Tibial artery (tissue), 4 donors: Measurements from ENCODE around the gene BCL2.
A peak's percentile ranks its signal among the peaks of the same experiment; 100 is the strongest.

Experiments used
- DNase-seq, 2 donors: peaks; one replicate each; pipeline ENCODE4 v3.0.0-alpha.2; 2019
- H3K27ac ChIP-seq, 2 donors: fragments of 200-600 bp; sonication (generic) in 1 of 2; 1 replicate in 1 of 2; 2 replicates in 1 of 2; pipeline ENCODE4 v1.5.1; 2018 to 2019; ENCODE audit warnings: mild to moderate bottlenecking in 1 of 2
- H3K27me3 ChIP-seq, 2 donors: fragments of 200-600 bp; sonication (generic) in 1 of 2; one replicate each; pipeline versions ENCODE4 v1.5.1 to v1.6.0; 2016 to 2019
- H3K36me3 ChIP-seq, 3 donors: fragments of 200-600 bp; sonication (generic) in 2 of 3; one replicate each; pipeline ENCODE4 v1.5.1; 2016 to 2019; ENCODE audit warnings: mild to moderate bottlenecking in 2 of 3
- H3K4me1 ChIP-seq, 4 donors: fragments of 200-600 bp; sonication (generic) in 2 of 4; 1 replicate in 3 of 4; 2 replicates in 1 of 4; pipeline ENCODE4 v1.5.1; 2016 to 2019
- H3K4me3 ChIP-seq, 2 donors: fragments of 200-600 bp; sonication (generic) in 1 of 2; 1 replicate in 1 of 2; 2 replicates in 1 of 2; pipeline ENCODE4 v1.5.1; 2018 to 2019; ENCODE audit warnings: mild to moderate bottlenecking in 2 of 2
- H3K9me3 ChIP-seq, 3 donors: fragments of 200-600 bp; sonication (generic) in 1 of 3; one replicate each; pipeline ENCODE4 v1.5.1; 2016 to 2019
- intact Hi-C: fragments of 100-400 bp; cut with DNase I; formaldehyde crosslinking; loops from one replicate; pipeline ENCODE4 v1.15.0; 2023; ENCODE audit warnings: low total_unique reads
- TF ChIP-seq, protein P1 (sequence below), 2 experiments: fragments of 200-600 bp in 1 of 2; fragments of 450-650 bp in 1 of 2; IDR thresholded peaks; one replicate each; pipeline ENCODE4 v1.5.1; 2017 to 2019; ENCODE audit warnings: antibody characterized with exemption in 2 of 2, mild to moderate bottlenecking in 1 of 2, moderate library complexity in 1 of 2

The BCL2 gene

DNA sequence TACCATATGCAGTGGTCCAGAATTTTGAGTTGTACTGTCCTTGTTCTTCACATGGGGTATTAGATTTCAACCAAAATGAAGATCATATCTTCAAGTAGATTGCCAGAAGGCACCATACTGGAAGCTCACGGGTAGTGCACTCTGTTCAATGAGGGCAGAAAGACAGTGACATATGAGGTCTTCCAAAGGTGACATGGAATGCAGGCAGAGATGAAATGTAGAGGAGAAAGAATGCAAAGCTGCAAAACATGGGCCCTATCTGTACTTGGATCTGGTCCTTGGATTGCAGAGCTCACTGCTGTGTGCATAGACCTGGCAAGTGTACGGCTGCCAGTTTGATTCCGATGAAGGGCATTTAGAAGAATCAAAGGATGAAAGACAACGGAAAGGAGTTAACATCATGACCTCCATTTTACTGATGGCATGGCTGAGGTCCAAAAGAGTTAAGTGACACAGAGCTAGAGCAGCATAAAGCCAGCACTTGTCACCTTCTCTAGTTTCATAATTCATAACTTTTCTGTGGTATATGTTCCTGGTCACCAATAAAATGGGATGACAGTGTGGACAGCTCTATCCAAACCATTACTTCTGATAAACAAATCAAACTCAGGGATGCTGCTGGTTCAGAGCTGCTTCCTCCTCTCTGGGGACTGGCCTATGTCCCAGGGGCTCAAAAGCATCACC lies 64.7 kb downstream of the BCL2 start:
- no peaks in the 10 kb centered on the region for H3K27me3 ChIP-seq
- H3K36me3 ChIP-seq, result no peaks in the 10 kb centered on the region
- peaks cover 0 to 31% (median 8%) of the 10 kb centered on the region in 4 donors for H3K4me1 ChIP-seq
- no peaks in the 10 kb centered on the region for H3K9me3 ChIP-seq
- intact Hi-C loops, result no loop called here
- TF ChIP-seq, protein P1, sequence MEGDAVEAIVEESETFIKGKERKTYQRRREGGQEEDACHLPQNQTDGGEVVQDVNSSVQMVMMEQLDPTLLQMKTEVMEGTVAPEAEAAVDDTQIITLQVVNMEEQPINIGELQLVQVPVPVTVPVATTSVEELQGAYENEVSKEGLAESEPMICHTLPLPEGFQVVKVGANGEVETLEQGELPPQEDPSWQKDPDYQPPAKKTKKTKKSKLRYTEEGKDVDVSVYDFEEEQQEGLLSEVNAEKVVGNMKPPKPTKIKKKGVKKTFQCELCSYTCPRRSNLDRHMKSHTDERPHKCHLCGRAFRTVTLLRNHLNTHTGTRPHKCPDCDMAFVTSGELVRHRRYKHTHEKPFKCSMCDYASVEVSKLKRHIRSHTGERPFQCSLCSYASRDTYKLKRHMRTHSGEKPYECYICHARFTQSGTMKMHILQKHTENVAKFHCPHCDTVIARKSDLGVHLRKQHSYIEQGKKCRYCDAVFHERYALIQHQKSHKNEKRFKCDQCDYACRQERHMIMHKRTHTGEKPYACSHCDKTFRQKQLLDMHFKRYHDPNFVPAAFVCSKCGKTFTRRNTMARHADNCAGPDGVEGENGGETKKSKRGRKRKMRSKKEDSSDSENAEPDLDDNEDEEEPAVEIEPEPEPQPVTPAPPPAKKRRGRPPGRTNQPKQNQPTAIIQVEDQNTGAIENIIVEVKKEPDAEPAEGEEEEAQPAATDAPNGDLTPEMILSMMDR (IDR thresholded peaks at IDR 0.05), result no peak
- no peak overlapping the region for H3K4me3 ChIP-seq
- no peak overlapping the region for H3K27ac ChIP-seq
- DNase-seq, result no peak

DNA sequence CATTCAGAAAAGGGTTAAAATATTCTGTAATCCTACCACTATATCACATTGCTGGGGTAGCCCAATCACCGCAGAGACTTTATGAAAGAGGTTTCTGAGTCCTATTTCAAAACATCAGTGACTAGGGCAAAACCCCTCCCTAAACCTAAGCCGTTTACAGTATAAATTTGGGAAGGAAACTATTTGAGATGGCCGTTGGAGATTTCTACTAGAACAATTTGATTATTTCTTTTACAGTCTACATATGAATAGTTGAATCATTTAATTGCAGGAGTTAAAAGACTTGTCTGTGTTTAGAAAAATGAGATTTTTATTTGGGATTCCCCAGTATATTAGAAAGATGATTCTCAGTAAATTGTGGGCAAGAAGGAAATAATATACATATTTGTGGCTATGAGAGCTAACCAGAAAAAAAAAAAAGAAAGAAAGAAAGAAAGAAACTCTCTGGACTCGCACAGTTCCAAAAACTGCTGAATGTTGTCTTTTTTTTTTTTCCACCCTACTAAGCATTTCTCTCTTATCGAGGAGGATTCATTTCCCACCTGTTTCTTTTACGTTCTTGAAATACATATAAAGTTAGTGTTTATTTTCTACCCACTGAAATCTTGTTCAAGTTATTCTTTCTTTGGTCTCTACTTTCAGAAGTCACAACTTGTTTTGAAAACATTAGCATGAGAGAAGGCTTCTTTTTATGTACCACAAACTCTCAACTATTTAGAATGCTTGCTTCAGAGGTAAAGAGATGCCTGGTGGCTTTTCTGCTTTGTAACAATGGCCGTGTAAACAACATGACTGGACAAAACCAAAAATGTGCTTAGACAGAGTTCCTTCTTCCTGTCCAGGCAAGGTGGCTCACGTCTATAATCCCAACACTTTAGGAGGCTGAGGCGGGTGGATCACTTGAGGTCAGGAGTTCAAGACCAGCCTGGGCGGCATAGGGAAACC lies 65.9 kb downstream of the BCL2 start:
- Histone ChIP-seq H3K4me3 (peak overlapping the region; percentile 1 to 11), H3K9me3 (no peaks in the 10 kb centered on the region), H3K27ac (peak overlapping the region in 1 of 2 donors; percentile 24), H3K36me3 (no peaks in the 10 kb centered on the region), H3K27me3 (no peaks in the 10 kb centered on the region), H3K4me1 (peaks cover 0 to 26% (median 8%) of the 10 kb centered on the region in 4 donors)
- TF ChIP-seq, protein P1 (IDR thresholded peaks at IDR 0.05), result no peak
- intact Hi-C loops, result no loop called here
- no peak for DNase-seq

DNA sequence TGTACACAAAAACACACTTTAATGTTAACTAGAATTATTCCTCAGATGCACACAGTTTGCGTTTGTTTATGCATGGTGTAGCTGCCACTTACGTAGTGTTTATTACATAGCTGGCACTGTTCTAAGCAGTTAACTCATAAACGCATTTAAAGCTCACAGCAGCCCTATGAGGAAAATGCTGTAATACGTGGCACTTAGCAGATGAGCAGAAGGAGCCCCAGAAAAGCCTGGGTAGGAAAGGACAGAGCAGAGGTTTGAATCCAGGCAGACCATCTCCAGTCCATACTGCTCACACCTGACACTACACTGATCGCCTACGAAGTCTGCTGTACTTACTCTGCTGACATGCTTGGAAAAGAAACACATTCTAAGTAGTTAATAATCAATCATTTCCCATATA lies 66.6 kb downstream of the BCL2 start:
- no peak overlapping the region for H3K27ac ChIP-seq
- intact Hi-C loops, result no loop called here
- H3K4me3 ChIP-seq, result peak overlapping the region; percentile 1 to 11
- no peaks in the 10 kb centered on the region for H3K36me3 ChIP-seq
- no peaks in the 10 kb centered on the region for H3K27me3 ChIP-seq
- peaks cover 0 to 27% (median 10%) of the 10 kb centered on the region in 4 donors for H3K4me1 ChIP-seq
- TF ChIP-seq, protein P1 (IDR thresholded peaks at IDR 0.05), result no peak
- no peaks in the 10 kb centered on the region for H3K9me3 ChIP-seq
- no peak for DNase-seq

DNA sequence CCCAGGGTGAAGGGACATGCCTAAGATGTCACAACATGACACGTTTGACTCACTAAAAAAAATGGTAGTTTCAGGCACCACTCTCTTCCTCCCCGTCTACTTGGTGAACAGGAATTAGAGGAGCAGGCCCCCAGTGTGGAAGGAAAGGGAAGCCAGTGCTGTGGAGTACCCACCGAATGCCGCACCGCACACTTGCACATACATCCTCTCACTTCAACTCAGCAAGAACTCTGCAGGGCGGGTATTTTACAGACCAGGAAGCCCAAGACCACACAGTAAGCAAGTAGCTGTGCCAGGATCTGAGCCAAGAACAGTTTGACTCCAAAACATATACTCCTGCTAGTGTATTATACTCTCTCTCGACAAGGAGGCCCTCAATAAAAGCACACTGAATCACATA lies 69.8 kb downstream of the BCL2 start:
- intact Hi-C loops, result no loop called here
- H3K9me3 ChIP-seq, result no peaks in the 10 kb centered on the region
- TF ChIP-seq, protein P1 (IDR thresholded peaks at IDR 0.05), result no peak
- H3K27ac ChIP-seq, result no peak overlapping the region
- H3K27me3 ChIP-seq, result no peaks in the 10 kb centered on the region
- H3K4me3 ChIP-seq, result no peak overlapping the region
- peaks cover 0 to 28% (median 12%) of the 10 kb centered on the region in 4 donors for H3K4me1 ChIP-seq
- H3K36me3 ChIP-seq, result no peaks in the 10 kb centered on the region
- no peak for DNase-seq

DNA sequence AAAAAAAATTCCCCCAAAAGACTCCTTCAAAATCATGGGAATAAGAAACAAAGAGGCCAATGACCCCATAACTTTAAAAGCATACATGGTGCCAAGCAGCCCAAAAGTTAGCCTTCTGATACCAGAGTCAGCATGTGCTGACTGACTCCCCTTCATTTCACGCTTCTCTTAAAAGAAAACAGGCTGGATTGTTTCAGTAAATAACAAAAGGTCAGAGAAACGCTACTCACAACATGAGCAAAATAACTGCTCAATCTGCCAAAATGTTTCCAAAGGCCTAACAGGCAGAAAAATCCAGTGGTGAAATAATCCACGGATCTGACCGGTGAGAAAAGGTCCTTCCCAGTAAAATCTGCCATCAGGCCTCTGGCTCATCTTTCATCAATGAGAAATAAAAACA lies 71.6 kb downstream of the BCL2 start:
- no peaks in the 10 kb centered on the region for H3K27me3 ChIP-seq
- TF ChIP-seq, protein P1 (IDR thresholded peaks at IDR 0.05), result no peak
- peaks cover 0 to 15% (median 7%) of the 10 kb centered on the region in 4 donors for H3K4me1 ChIP-seq
- H3K9me3 ChIP-seq, result no peaks in the 10 kb centered on the region
- H3K27ac ChIP-seq, result peak overlapping the region; percentile 31 to 47
- DNase-seq, result no peak
- no peak overlapping the region for H3K4me3 ChIP-seq
- intact Hi-C loops, result no loop called here
- H3K36me3 ChIP-seq, result no peaks in the 10 kb centered on the region
